OCI-LY1 (cell line): Measurements from ENCODE around the gene POU2F1.

Experiments used
- H2AFZ ChIP-seq: fragments of 200-600 bp; sonication (generic), shearing (Covaris generic); 2 replicates; pipeline ENCODE4 v1.6.0; 2014; ENCODE audit warnings: antibody characterized with exemption, mild to moderate bottlenecking, low read length
- H3F3A ChIP-seq: fragments of 200-600 bp; sonication (generic), shearing (Covaris generic); 2 replicates; pipeline ENCODE4 v1.6.0; 2014; ENCODE audit warnings: mild to moderate bottlenecking, antibody characterized with exemption, low read length, moderate library complexity; ENCODE audit not compliant: insufficient read depth
- H3K27ac ChIP-seq: fragments of 200-600 bp; sonication (generic); 2 replicates; pipeline ENCODE4 v1.5.1; 2014; ENCODE audit warnings: low read length, mixed run types, mild to moderate bottlenecking, low read depth; ENCODE audit not compliant: poor library complexity, severe bottlenecking
- H3K27me3 ChIP-seq: fragments of 200-600 bp; sonication (generic); 2 replicates; pipeline ENCODE4 v1.6.0; 2014; ENCODE audit warnings: antibody characterized with exemption, mild to moderate bottlenecking, low read length, moderate library complexity; ENCODE audit not compliant: insufficient read depth
- H3K36me3 ChIP-seq: fragments of 200-600 bp; sonication (generic); 2 replicates; pipeline ENCODE4 v1.6.1; 2014; ENCODE audit warnings: mild to moderate bottlenecking, antibody characterized with exemption, low read length, moderate library complexity, mixed read lengths; ENCODE audit not compliant: insufficient read depth
- H3K4me1 ChIP-seq: fragments of 200-600 bp; sonication (generic); 2 replicates; pipeline ENCODE4 v1.5.1; 2014; ENCODE audit warnings: mild to moderate bottlenecking, low read length, moderate library complexity; ENCODE audit not compliant: insufficient read depth, severe bottlenecking
- H3K4me2 ChIP-seq: fragments of 200-600 bp; sonication (generic), shearing (Covaris generic); 2 replicates; pipeline ENCODE4 v1.6.1; 2014; ENCODE audit warnings: low read length
- H3K4me3 ChIP-seq: fragments of 200-600 bp; sonication (generic); 2 replicates; pipeline ENCODE4 v1.5.1; 2014; ENCODE audit warnings: low read length, low read depth, mild to moderate bottlenecking, mixed read lengths; ENCODE audit not compliant: poor library complexity, severe bottlenecking
- H3K79me2 ChIP-seq: fragments of 200-600 bp; shearing (Covaris generic); 2 replicates; pipeline ENCODE4 v1.6.1; 2016; ENCODE audit warnings: mixed run types, low read length, mixed read lengths; ENCODE audit not compliant: insufficient read depth
- H3K9ac ChIP-seq: fragments of 200-600 bp; sonication (generic), shearing (Covaris generic); 2 replicates; pipeline ENCODE4 v1.6.1; 2014; ENCODE audit warnings: mild to moderate bottlenecking, low read length, mixed read lengths
- H3K9me2 ChIP-seq: fragments of 200-600 bp; sonication (generic), shearing (Covaris generic); 2 replicates; pipeline ENCODE4 v1.6.1; 2014; ENCODE audit warnings: low read depth, mild to moderate bottlenecking, low read length, mixed read lengths
- H3K9me3 ChIP-seq: fragments of 200-600 bp; shearing (Covaris generic); 2 replicates; pipeline ENCODE4 v1.6.1; 2014; ENCODE audit warnings: low read length, mixed read lengths
- H4K20me1 ChIP-seq: fragments of 200-600 bp; sonication (generic), shearing (Covaris generic); 2 replicates; pipeline ENCODE4 v1.6.0; 2016; ENCODE audit warnings: mild to moderate bottlenecking, low read length; ENCODE audit not compliant: insufficient read depth
- EZH2 ChIP-seq: fragments of 200-600 bp; sonication (generic), shearing (Covaris generic); IDR thresholded peaks from 2 replicates; pipeline ENCODE4 v1.8.0; 2017; ENCODE audit warnings: borderline replicate concordance, mixed run types, mild to moderate bottlenecking, antibody characterized with exemption, low read length, moderate library complexity, mixed read lengths
- TF ChIP-seq, protein P1 (sequence below): fragments of 200-600 bp; sonication (generic), shearing (Covaris generic); IDR thresholded peaks from 2 replicates; pipeline ENCODE4 v1.5.1; 2017; ENCODE audit warnings: mild to moderate bottlenecking, antibody characterized with exemption, low read length, moderate library complexity, mixed read lengths

The POU2F1 gene

DNA sequence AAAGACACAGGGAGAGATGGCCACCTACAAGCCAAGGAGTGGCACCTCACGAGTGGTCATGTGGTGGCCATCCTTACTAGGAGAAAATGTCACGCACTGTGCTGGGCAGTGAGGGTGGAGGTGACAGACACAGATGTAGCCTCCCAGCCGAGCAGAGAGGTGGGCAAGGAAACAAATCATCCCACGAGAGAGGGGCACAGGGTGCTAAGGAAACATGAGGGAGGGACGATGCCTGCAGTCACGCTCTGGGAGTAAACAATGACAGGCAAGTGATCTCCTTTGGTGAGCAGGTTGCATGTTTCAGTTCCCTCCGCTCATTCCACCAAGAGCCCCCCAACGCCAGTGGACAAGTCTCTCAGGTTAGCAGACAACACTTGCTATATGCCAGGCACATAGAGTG is 231.8 kb downstream of the POU2F1 start:
- TF ChIP-seq, protein P1, sequence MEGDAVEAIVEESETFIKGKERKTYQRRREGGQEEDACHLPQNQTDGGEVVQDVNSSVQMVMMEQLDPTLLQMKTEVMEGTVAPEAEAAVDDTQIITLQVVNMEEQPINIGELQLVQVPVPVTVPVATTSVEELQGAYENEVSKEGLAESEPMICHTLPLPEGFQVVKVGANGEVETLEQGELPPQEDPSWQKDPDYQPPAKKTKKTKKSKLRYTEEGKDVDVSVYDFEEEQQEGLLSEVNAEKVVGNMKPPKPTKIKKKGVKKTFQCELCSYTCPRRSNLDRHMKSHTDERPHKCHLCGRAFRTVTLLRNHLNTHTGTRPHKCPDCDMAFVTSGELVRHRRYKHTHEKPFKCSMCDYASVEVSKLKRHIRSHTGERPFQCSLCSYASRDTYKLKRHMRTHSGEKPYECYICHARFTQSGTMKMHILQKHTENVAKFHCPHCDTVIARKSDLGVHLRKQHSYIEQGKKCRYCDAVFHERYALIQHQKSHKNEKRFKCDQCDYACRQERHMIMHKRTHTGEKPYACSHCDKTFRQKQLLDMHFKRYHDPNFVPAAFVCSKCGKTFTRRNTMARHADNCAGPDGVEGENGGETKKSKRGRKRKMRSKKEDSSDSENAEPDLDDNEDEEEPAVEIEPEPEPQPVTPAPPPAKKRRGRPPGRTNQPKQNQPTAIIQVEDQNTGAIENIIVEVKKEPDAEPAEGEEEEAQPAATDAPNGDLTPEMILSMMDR = no peak
- TF ChIP-seq EZH2 = no peak
- Histone ChIP-seq H3K27me3 (no peaks in the 10 kb centered on the region), H3F3A (0 out of 2 replicates have a peak, but pooled peaks cover 7% of the 10 kb centered on the region), H3K27ac (peak overlapping the region; percentile 26), H3K4me2 (no peak overlapping the region), H3K79me2 (no peaks in the 10 kb centered on the region), H2AFZ (no peak overlapping the region), H3K36me3 (no peaks in the 10 kb centered on the region), H3K4me1 (peaks cover 60% of the 10 kb centered on the region), H3K9ac (no peak overlapping the region), H4K20me1 (no peaks in the 10 kb centered on the region), H3K9me3 (no peaks in the 10 kb centered on the region), H3K9me2 (no peaks in the 10 kb centered on the region), H3K4me3 (no peak overlapping the region)

DNA sequence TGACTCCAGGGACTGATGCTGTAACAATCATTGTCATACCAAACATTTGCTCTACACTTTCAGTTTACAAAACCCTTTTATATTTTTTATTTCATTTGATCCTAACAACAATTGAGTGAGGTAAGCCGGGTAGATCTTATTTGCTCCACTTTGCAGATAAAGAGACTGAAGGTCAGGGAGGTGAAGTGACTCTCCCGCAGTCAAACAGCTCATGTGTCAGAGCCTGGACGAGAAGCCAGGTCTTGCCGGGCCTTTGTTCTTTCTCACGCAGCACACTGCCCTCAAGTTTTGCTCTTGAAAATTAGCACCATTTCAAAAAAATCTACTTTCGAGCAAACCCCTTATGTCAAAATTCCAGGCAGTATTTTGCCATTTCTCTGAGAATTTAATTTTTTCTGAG is 232.4 kb downstream of the POU2F1 start:
- Histone ChIP-seq H3K27ac (peak overlapping the region; percentile 5), H4K20me1 (no peaks in the 10 kb centered on the region), H3K4me2 (no peak overlapping the region), H3K36me3 (no peaks in the 10 kb centered on the region), H3K4me1 (peaks cover 55% of the 10 kb centered on the region), H3K27me3 (no peaks in the 10 kb centered on the region), H3K9me2 (no peaks in the 10 kb centered on the region), H3K9me3 (no peaks in the 10 kb centered on the region), H3K9ac (no peak overlapping the region), H2AFZ (no peak overlapping the region), H3K4me3 (no peak overlapping the region), H3K79me2 (no peaks in the 10 kb centered on the region), H3F3A (0 out of 2 replicates have a peak, but pooled peaks cover 7% of the 10 kb centered on the region)
- TF ChIP-seq, protein P1 = no peak
- TF ChIP-seq EZH2 = no peak

DNA sequence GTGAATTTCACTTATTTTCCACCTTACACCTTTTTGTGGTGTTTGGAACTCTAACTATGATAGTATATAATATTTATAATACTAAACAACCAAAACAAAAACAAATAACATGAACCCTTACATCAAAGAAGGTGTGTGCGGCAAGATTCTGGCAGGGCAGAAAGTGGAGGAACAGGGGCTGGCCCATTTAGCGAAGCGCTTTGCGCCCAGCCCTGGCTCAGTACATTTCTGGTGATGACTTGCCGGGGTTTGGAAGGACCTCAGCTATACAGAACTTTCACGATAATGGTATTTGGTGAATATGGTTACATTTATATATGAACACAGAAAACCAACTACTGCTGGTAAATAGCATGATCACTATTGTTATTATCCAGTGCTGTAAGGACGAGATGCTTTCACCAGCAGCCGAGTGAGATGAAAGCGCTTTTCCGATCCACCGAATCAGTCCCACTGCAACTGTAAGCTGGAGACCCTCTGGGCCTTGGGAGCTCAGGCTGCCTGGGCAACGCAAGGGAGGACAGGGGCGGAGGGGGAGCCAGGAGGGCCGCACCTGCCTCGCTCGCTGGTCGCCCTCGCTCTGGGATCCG is 233.7 kb downstream of the POU2F1 start:
- Histone ChIP-seq H3F3A (0 out of 2 replicates have a peak, but pooled peaks cover 7% of the 10 kb centered on the region), H3K79me2 (no peaks in the 10 kb centered on the region), H3K9me2 (no peaks in the 10 kb centered on the region), H3K9me3 (no peaks in the 10 kb centered on the region), H3K4me3 (peak overlapping the region; percentile 68), H3K27me3 (no peaks in the 10 kb centered on the region), H3K36me3 (no peaks in the 10 kb centered on the region), H3K27ac (no peak overlapping the region), H3K4me1 (peaks cover 46% of the 10 kb centered on the region), H4K20me1 (no peaks in the 10 kb centered on the region), H2AFZ (no peak overlapping the region), H3K9ac (peak overlapping the region; percentile 71), H3K4me2 (peak overlapping the region; percentile 90)
- TF ChIP-seq, protein P1 = no peak
- TF ChIP-seq EZH2 = no peak
